T-helper 2 cell treated with Interferon-gamma antibody and Interleukin-4, amounts not matched to agents 5 μg/mL and 100 μg/mL, for 36 hours (primary cell): ENCODE results near the gene TMEM38B.

Experiments
- DNase-seq: peaks from one replicate; pipeline ENCODE4 v3.0.0; 2021; ENCODE audit warnings: low spot score
- H3K27ac Mint-ChIP-seq: one replicate; pipeline ENCODE4 v1.8.0; 2021; ENCODE audit warnings: mild to moderate bottlenecking, mixed read lengths
- H3K27me3 Mint-ChIP-seq: one replicate; pipeline ENCODE4 v1.8.0; 2021; ENCODE audit warnings: low read depth, mixed read lengths
- H3K36me3 Mint-ChIP-seq: one replicate; pipeline ENCODE4 v1.8.0; 2021; ENCODE audit warnings: low read depth, mixed read lengths
- H3K4me1 Mint-ChIP-seq: one replicate; pipeline ENCODE4 v1.8.0; 2021; ENCODE audit warnings: low read depth, mixed read lengths
- H3K4me3 Mint-ChIP-seq: one replicate; pipeline ENCODE4 v1.8.0; 2022; ENCODE audit warnings: mild to moderate bottlenecking, moderate library complexity, mixed read lengths
- H3K9me3 Mint-ChIP-seq: one replicate; pipeline ENCODE4 v1.8.0; 2021; ENCODE audit warnings: mixed read lengths

Gene TMEM38B

GRCh38 chr9:105672711-105673234 lies 21.6 kb upstream of the TMEM38B start:
- no peak for DNase-seq
- H3K4me1 Mint-ChIP-seq: no peaks in the 10 kb centered on the region
- no peaks in the 10 kb centered on the region for H3K9me3 Mint-ChIP-seq
- peaks cover 3% of the 10 kb centered on the region for H3K27me3 Mint-ChIP-seq
- H3K4me3 Mint-ChIP-seq: no peak overlapping the region
- H3K27ac Mint-ChIP-seq: no peak overlapping the region
- H3K36me3 Mint-ChIP-seq: no peaks in the 10 kb centered on the region

GRCh38 chr9:105673850-105674387 lies 20.4 kb upstream of the TMEM38B start:
- Mint-ChIP-seq H3K27ac (no peak overlapping the region), H3K4me1 (no peaks in the 10 kb centered on the region), H3K9me3 (no peaks in the 10 kb centered on the region), H3K27me3 (peaks cover 7% of the 10 kb centered on the region), H3K4me3 (no peak overlapping the region), H3K36me3 (no peaks in the 10 kb centered on the region)
- DNase-seq: no peak

GRCh38 chr9:105676351-105676923 lies 17.9 kb upstream of the TMEM38B start:
- H3K36me3 Mint-ChIP-seq: no peaks in the 10 kb centered on the region
- DNase-seq: no peak
- no peaks in the 10 kb centered on the region for H3K4me1 Mint-ChIP-seq
- no peaks in the 10 kb centered on the region for H3K9me3 Mint-ChIP-seq
- H3K4me3 Mint-ChIP-seq: no peak overlapping the region
- peaks cover 4% of the 10 kb centered on the region for H3K27me3 Mint-ChIP-seq
- no peak overlapping the region for H3K27ac Mint-ChIP-seq

GRCh38 chr9:105678163-105678562 lies 16.2 kb upstream of the TMEM38B start:
- Mint-ChIP-seq H3K9me3 (no peaks in the 10 kb centered on the region), H3K27ac (no peak overlapping the region), H3K4me3 (no peak overlapping the region), H3K36me3 (no peaks in the 10 kb centered on the region), H3K4me1 (no peaks in the 10 kb centered on the region), H3K27me3 (peaks cover 4% of the 10 kb centered on the region)
- no peak for DNase-seq

- Mint-ChIP-seq H3K4me3 (no peak overlapping the region), H3K9me3 (no peaks in the 10 kb centered on the region), H3K4me1 (no peaks in the 10 kb centered on the region), H3K36me3 (no peaks in the 10 kb centered on the region), H3K27me3 (peaks cover 5% of the 10 kb centered on the region), H3K27ac (no peak overlapping the region)
- no peak for DNase-seq
These were observed 15.6 kb upstream of the TMEM38B start for GRCh38 chr9:105678781-105679180.

- Mint-ChIP-seq H3K4me1 (no peaks in the 10 kb centered on the region), H3K27me3 (peaks cover 6% of the 10 kb centered on the region), H3K36me3 (no peaks in the 10 kb centered on the region), H3K4me3 (no peak overlapping the region), H3K9me3 (no peaks in the 10 kb centered on the region), H3K27ac (no peak overlapping the region)
- no peak for DNase-seq
These were observed 14.9 kb upstream of the TMEM38B start for GRCh38 chr9:105679257-105680022.

- DNase-seq: no peak
- Mint-ChIP-seq H3K27me3 (peaks cover 6% of the 10 kb centered on the region), H3K27ac (no peak overlapping the region), H3K9me3 (no peaks in the 10 kb centered on the region), H3K4me1 (no peaks in the 10 kb centered on the region), H3K36me3 (no peaks in the 10 kb centered on the region), H3K4me3 (no peak overlapping the region)
These were observed 13.0 kb upstream of the TMEM38B start for GRCh38 chr9:105681313-105681712.

GRCh38 chr9:105681724-105682123 lies 12.6 kb upstream of the TMEM38B start:
- Mint-ChIP-seq H3K36me3 (no peaks in the 10 kb centered on the region), H3K4me1 (no peaks in the 10 kb centered on the region), H3K4me3 (no peak overlapping the region)

GRCh38 chr9:105683688-105684275 lies 10.6 kb upstream of the TMEM38B start:
- no peak overlapping the region for H3K27ac Mint-ChIP-seq
- peaks cover 11% of the 10 kb centered on the region for H3K27me3 Mint-ChIP-seq
- no peak for DNase-seq
- no peak overlapping the region for H3K4me3 Mint-ChIP-seq
- H3K9me3 Mint-ChIP-seq: no peaks in the 10 kb centered on the region
- no peaks in the 10 kb centered on the region for H3K36me3 Mint-ChIP-seq
- H3K4me1 Mint-ChIP-seq: no peaks in the 10 kb centered on the region

More at GRCh38 chr9:105681724-105682123, 12.6 kb upstream of the TMEM38B start:
- H3K27me3 Mint-ChIP-seq: peaks cover 6% of the 10 kb centered on the region
- H3K9me3 Mint-ChIP-seq: no peaks in the 10 kb centered on the region
- H3K27ac Mint-ChIP-seq: no peak overlapping the region
- no peak for DNase-seq

- H3K27me3 Mint-ChIP-seq: peaks cover 21% of the 10 kb centered on the region
- no peak for DNase-seq
- H3K4me3 Mint-ChIP-seq: no peak overlapping the region
- no peaks in the 10 kb centered on the region for H3K4me1 Mint-ChIP-seq
- no peaks in the 10 kb centered on the region for H3K9me3 Mint-ChIP-seq
- H3K36me3 Mint-ChIP-seq: no peaks in the 10 kb centered on the region
- no peak overlapping the region for H3K27ac Mint-ChIP-seq
These were observed 7.4 kb upstream of the TMEM38B start for GRCh38 chr9:105686936-105687335.

GRCh38 chr9:105690742-105691141 lies 3.6 kb upstream of the TMEM38B start:
- Mint-ChIP-seq H3K27ac (no peak overlapping the region), H3K4me3 (no peak overlapping the region)
- DNase-seq: no peak

GRCh38 chr9:105693435-105694189 lies 729 bp upstream of the TMEM38B start:
- H3K36me3 Mint-ChIP-seq: no peaks in the 10 kb centered on the region
- no peak overlapping the region for H3K27ac Mint-ChIP-seq
- H3K27me3 Mint-ChIP-seq: peaks cover 19% of the 10 kb centered on the region
- no peak for DNase-seq
- H3K4me3 Mint-ChIP-seq: peak overlapping the region; percentile 79
- peaks cover 19% of the 10 kb centered on the region for H3K4me1 Mint-ChIP-seq
- no peaks in the 10 kb centered on the region for H3K9me3 Mint-ChIP-seq

More at GRCh38 chr9:105690742-105691141, 3.6 kb upstream of the TMEM38B start:
- peaks cover 15% of the 10 kb centered on the region for H3K4me1 Mint-ChIP-seq
- no peaks in the 10 kb centered on the region for H3K36me3 Mint-ChIP-seq
- H3K9me3 Mint-ChIP-seq: no peaks in the 10 kb centered on the region
- H3K27me3 Mint-ChIP-seq: peaks cover 28% of the 10 kb centered on the region

GRCh38 chr9:105694848-105695581 lies 674 bp downstream of the TMEM38B start:
- Mint-ChIP-seq H3K4me3 (peak overlapping the region; percentile 89), H3K27ac (peak overlapping the region; percentile 24), H3K4me1 (peaks cover 22% of the 10 kb centered on the region), H3K9me3 (no peaks in the 10 kb centered on the region), H3K36me3 (no peaks in the 10 kb centered on the region), H3K27me3 (peaks cover 14% of the 10 kb centered on the region)
- peak; percentile 56 for DNase-seq
